HepG2 (cell line): Measurements from ENCODE around the gene SRGAP3. TPM values are rescaled to one million over a fixed set of nuclear protein-coding genes. Genes with fewer than 3 reads are reported as not detected.

Experiments
- ATAC-seq: fragments of 200-7000 bp; cut with Tn5 transposase; 3 replicates; pipeline ENCODE4 v1.9.1; 2020; ENCODE audit warnings: mild to moderate bottlenecking, moderate library complexity
- BruUV-seq: library from RNA; stranded (reverse); fragments of 400-500 nt; replicated peaks from 2 replicates; lab custom pipeline; 2021; lab: Mats Ljungman, UMichigan
- CTCF ChIA-PET: fragments of 300-600 bp; formaldehyde crosslinking; extraction: SDS; loops from one replicate; lab custom pipeline; 2021; ENCODE audit warnings: low total read pairs, inconsistent platforms, low intra/inter-chr PET ratio; lab: Yijun Ruan, JAX
- POLR2A ChIA-PET: fragments of 350-600 bp; sonication (Branson Sonifier 250); formaldehyde crosslinking; loops from one replicate; lab custom pipeline; 2020; ENCODE audit warnings: antibody characterized with exemption, inconsistent platforms; lab: Yijun Ruan, JAX
- DNase-seq: peaks from one replicate; pipeline ENCODE4 v3.0.0-alpha.2; 2015; ENCODE audit warnings: low spot score
- FAIRE-seq: peaks from 3 replicates; lab custom pipeline; 2011; peaks lifted over from hg19 to GRCh38; lab: Jason Lieb, UNC
- H2AFZ ChIP-seq: one replicate; pipeline ENCODE4 v1.6.1; 2011; ENCODE audit warnings: low read length, inconsistent platforms
- H3K27ac ChIP-seq: fragments of 300-600 bp; 3 replicates; pipeline ENCODE4 v1.8.0; 2011; ENCODE audit warnings: mixed run types, mild to moderate bottlenecking, mixed read lengths, low read length, inconsistent platforms; ENCODE audit not compliant: insufficient read depth; ENCODE audit errors: extremely low read length
- H3K27me3 ChIP-seq, 2 experiments: fragments of 200-600 bp in 1 of 2; 2 replicates in 1 of 2; 3 replicates in 1 of 2; pipeline versions ENCODE4 v1.6.0 to v1.8.0; 2011; ENCODE audit warnings: low read length in 2 of 2, mild to moderate bottlenecking in 2 of 2, moderate library complexity in 2 of 2, inconsistent platforms in 1 of 2; ENCODE audit not compliant: insufficient read depth in 2 of 2, control insufficient read depth in 1 of 2
- H3K36me3 ChIP-seq, 2 experiments: fragments of 200-600 bp in 1 of 2; replicated peaks in 1 of 2; 2 replicates in 1 of 2; 3 replicates in 1 of 2; pipeline versions ENCODE4 v1.5.1 to v1.8.0; 2011; ENCODE audit warnings: low read length in 2 of 2, inconsistent platforms in 1 of 2; ENCODE audit not compliant: insufficient read depth in 2 of 2, control insufficient read depth in 1 of 2
- H3K4me1 ChIP-seq: 2 replicates; pipeline ENCODE4 v1.5.1; 2012; ENCODE audit warnings: low read length, inconsistent platforms; ENCODE audit not compliant: insufficient read depth
- H3K4me2 ChIP-seq: 2 replicates; pipeline ENCODE4 v1.6.0; 2011; ENCODE audit warnings: low read depth, low read length, inconsistent platforms
- H3K4me3 ChIP-seq, 3 experiments: fragments of 200-600 bp in 1 of 3; sonication (generic), shearing (Covaris generic) in 1 of 3; replicated peaks in 1 of 3; 2 replicates each; pipeline ENCODE4 v1.5.1; 2011 to 2016; ENCODE audit warnings: low read length in 3 of 3, inconsistent platforms in 2 of 3, low read depth in 2 of 3, mild to moderate bottlenecking in 2 of 3, control low read depth in 1 of 3, mixed read lengths in 1 of 3; ENCODE audit not compliant: insufficient read depth in 1 of 3
- H3K79me2 ChIP-seq: one replicate; pipeline ENCODE4 v1.6.1; 2011; ENCODE audit warnings: low read length, inconsistent platforms; ENCODE audit not compliant: insufficient read depth
- H3K9ac ChIP-seq: 2 replicates; pipeline ENCODE4 v1.6.0; 2011; ENCODE audit warnings: mild to moderate bottlenecking, low read depth, low read length, inconsistent platforms; ENCODE audit not compliant: insufficient read depth
- H3K9me3 ChIP-seq: 2 replicates; pipeline ENCODE4 v1.5.1; 2012; ENCODE audit warnings: mild to moderate bottlenecking, low read length
- H4K20me1 ChIP-seq: 2 replicates; pipeline ENCODE4 v1.6.0; 2011; ENCODE audit warnings: inconsistent platforms, mild to moderate bottlenecking, low read length, moderate library complexity; ENCODE audit not compliant: insufficient read depth
- GATAD2A ChIP-seq: IDR thresholded peaks from 2 replicates; pipeline ENCODE4 v1.6.1; 2016
- NCOA1 ChIP-seq: sonication (generic); formaldehyde crosslinking; IDR thresholded peaks from 2 replicates; pipeline ENCODE4 v1.9.0; 2021; ENCODE audit warnings: missing genetic modification reagents
- SOX13 ChIP-seq, 3 experiments: fragments of 450-650 bp in 1 of 3; sonication (generic) in 1 of 3; formaldehyde crosslinking in 1 of 3; IDR thresholded peaks in 2 of 3; conservative IDR thresholded peaks in 1 of 3; 2 replicates each; pipeline versions ENCODE4 v1.5.0 to v1.6.1; 2016 to 2020; ENCODE audit warnings: antibody characterized with exemption in 1 of 3, mild to moderate bottlenecking in 1 of 3, missing compliant biosample characterization in 1 of 3, missing genetic modification reagents in 1 of 3, moderate library complexity in 1 of 3
- WGBS: methylation state at CpG from one replicate; pipeline ENCODE4 v1.1.6; 2017; ENCODE audit warnings: low lambda C conversion rate; 5-methylcytosine and 5-hydroxymethylcytosine counted together
- in situ Hi-C: cut with HindIII; loops from 2 replicates; pipeline ENCODE4 v1.10.0; 2017; ENCODE audit warnings: low pct_unique_long_range_greater_than_20kb; ENCODE audit not compliant: extremely low pct_ligation_motif_present
- intact Hi-C: fragments of 100-400 bp; cut with micrococcal nuclease; formaldehyde crosslinking; loops from one replicate; pipeline ENCODE4 v1.10.0; 2022; ENCODE audit not compliant: unreplicated experiment
- polyA plus RNA-seq, 8 experiments: library from polyadenylated mRNA; depleted of rRNA in 3 of 8; stranded (reverse) in 7 of 8; unstranded in 1 of 8; fragments of >200 nt; fragmentation: Illumina TruSeq in 4 of 8; extraction: Trizol in 4 of 8; gene quantifications; 2 replicates each; pipeline versions ENCODE4 v1.2.1 to v1.2.3, GENCODE V29; 2011 to 2016; ENCODE audit warnings: low read depth in 4 of 8, missing spikeins in 1 of 8, mixed read lengths in 1 of 8; ENCODE audit not compliant: insufficient read depth in 1 of 8
- total RNA-seq, 5 experiments: library from RNA; depleted of rRNA; stranded (reverse); fragments of >200 nt; fragmentation: Illumina TruSeq; extraction: Trizol; gene quantifications; 2 replicates each; pipeline ENCODE4 v1.2.3, GENCODE V29; 2016; ENCODE audit warnings: low read depth in 1 of 5
- TF ChIP-seq, protein P1 (sequence below): sonication (generic); formaldehyde crosslinking; conservative IDR thresholded peaks from 2 replicates; pipeline ENCODE4 v1.8.1; 2023; ENCODE audit warnings: missing genetic modification reagents
- TF ChIP-seq, protein P2 (sequence below): sonication (generic); formaldehyde crosslinking; IDR thresholded peaks from 2 replicates; pipeline ENCODE4 v1.8.0; 2022; ENCODE audit warnings: missing genetic modification reagents, mild to moderate bottlenecking, borderline replicate concordance
- TF ChIP-seq, protein P3 (sequence below), 2 experiments: fragments of 450-650 bp in 1 of 2; sonication (generic) in 1 of 2; formaldehyde crosslinking in 1 of 2; IDR thresholded peaks; 2 replicates each; pipeline versions ENCODE4 v1.6.1 to v1.8.0; 2016 to 2022; ENCODE audit warnings: antibody characterized with exemption in 1 of 2, mild to moderate bottlenecking in 1 of 2, missing genetic modification reagents in 1 of 2
- TF ChIP-seq, protein P4 (sequence below): sonication (generic); formaldehyde crosslinking; IDR thresholded peaks from 2 replicates; pipeline ENCODE4 v1.5.0; 2020; ENCODE audit warnings: mild to moderate bottlenecking, missing genetic modification reagents, borderline replicate concordance

Gene SRGAP3
- total and polyA plus RNA-seq, 2 of the 13 experiments (the other 11 are each of a cell fraction or from before 2014, with no cell fraction given): 1.2 to 1.4 TPM

DNA sequence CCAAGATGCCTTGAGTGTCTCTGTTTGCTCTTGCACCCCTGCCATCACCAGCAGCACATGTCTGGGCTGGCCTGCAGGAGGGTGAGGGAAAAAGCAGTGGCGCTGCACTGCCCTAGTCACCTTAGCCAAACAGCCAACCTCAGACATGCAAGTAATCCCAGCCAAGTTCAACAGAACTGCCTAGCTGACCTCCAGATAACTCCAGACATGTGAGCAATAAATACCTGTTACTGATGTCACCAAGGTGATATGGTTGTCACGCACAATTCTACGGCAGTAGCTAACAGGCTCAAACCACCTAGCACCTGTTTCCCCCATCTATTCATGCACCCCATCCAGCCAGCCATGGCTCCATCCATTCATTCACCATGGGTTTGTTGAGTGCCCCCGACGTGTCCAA is 99.9 kb downstream of the SRGAP3 start (continued):
- TF ChIP-seq, protein P1, sequence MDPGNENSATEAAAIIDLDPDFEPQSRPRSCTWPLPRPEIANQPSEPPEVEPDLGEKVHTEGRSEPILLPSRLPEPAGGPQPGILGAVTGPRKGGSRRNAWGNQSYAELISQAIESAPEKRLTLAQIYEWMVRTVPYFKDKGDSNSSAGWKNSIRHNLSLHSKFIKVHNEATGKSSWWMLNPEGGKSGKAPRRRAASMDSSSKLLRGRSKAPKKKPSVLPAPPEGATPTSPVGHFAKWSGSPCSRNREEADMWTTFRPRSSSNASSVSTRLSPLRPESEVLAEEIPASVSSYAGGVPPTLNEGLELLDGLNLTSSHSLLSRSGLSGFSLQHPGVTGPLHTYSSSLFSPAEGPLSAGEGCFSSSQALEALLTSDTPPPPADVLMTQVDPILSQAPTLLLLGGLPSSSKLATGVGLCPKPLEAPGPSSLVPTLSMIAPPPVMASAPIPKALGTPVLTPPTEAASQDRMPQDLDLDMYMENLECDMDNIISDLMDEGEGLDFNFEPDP (CRISPR knock-in tag): no peak
- TF ChIP-seq, protein P2, sequence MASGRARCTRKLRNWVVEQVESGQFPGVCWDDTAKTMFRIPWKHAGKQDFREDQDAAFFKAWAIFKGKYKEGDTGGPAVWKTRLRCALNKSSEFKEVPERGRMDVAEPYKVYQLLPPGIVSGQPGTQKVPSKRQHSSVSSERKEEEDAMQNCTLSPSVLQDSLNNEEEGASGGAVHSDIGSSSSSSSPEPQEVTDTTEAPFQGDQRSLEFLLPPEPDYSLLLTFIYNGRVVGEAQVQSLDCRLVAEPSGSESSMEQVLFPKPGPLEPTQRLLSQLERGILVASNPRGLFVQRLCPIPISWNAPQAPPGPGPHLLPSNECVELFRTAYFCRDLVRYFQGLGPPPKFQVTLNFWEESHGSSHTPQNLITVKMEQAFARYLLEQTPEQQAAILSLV (CRISPR knock-in tag): no peak
- no peak for TF ChIP-seq GATAD2A (CRISPR knock-in tag)

DNA sequence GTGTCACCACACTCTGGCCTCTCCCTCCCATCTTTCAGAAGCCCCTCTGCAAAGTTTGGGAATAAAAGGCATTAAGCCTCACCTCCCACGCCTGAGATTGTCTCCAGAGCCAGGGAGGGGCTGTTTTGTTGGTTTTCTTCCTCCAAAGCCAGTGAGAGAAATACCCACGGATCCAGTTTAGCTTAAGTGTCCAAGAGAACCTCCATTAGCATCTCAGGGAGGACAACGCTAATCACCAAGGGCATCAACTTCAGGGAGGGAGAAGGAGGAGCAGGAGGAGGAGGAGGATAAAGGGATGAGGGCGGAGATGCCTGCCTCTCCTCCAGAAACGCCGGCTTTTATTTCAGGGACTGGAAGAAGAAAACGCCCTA is 101.6 kb downstream of the SRGAP3 start:
- ChIA-PET POLR2A (no interaction called here), CTCF (no interaction called here)
- H3K4me2 ChIP-seq: no peak overlapping the region
- DNase-seq: no peak
- 30% methylated on average over 7 of the region's 7 CpGs for WGBS
- ATAC-seq: no peak
- no peaks in the 10 kb centered on the region for H3K36me3 ChIP-seq
- no peaks in the 10 kb centered on the region for H3K79me2 ChIP-seq
- intact Hi-C loops: no loop called here
- no peak overlapping the region for H3K27ac ChIP-seq
- H3K9ac ChIP-seq: no peak overlapping the region
- no peaks in the 10 kb centered on the region for H3K4me1 ChIP-seq
- in situ Hi-C loops: no loop called here
- FAIRE-seq: no peak
- H3K4me3 ChIP-seq: no peak overlapping the region
- TF ChIP-seq, protein P3, sequence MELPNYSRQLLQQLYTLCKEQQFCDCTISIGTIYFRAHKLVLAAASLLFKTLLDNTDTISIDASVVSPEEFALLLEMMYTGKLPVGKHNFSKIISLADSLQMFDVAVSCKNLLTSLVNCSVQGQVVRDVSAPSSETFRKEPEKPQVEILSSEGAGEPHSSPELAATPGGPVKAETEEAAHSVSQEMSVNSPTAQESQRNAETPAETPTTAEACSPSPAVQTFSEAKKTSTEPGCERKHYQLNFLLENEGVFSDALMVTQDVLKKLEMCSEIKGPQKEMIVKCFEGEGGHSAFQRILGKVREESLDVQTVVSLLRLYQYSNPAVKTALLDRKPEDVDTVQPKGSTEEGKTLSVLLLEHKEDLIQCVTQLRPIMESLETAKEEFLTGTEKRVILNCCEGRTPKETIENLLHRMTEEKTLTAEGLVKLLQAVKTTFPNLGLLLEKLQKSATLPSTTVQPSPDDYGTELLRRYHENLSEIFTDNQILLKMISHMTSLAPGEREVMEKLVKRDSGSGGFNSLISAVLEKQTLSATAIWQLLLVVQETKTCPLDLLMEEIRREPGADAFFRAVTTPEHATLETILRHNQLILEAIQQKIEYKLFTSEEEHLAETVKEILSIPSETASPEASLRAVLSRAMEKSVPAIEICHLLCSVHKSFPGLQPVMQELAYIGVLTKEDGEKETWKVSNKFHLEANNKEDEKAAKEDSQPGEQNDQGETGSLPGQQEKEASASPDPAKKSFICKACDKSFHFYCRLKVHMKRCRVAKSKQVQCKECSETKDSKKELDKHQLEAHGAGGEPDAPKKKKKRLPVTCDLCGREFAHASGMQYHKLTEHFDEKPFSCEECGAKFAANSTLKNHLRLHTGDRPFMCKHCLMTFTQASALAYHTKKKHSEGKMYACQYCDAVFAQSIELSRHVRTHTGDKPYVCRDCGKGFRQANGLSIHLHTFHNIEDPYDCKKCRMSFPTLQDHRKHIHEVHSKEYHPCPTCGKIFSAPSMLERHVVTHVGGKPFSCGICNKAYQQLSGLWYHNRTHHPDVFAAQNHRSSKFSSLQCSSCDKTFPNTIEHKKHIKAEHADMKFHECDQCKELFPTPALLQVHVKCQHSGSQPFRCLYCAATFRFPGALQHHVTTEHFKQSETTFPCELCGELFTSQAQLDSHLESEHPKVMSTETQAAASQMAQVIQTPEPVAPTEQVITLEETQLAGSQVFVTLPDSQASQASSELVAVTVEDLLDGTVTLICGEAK (IDR thresholded peaks at IDR 0.05): no peak
- TF ChIP-seq, protein P3 (CRISPR knock-in tag; IDR thresholded peaks at IDR 0.05): no peak
- no peak for TF ChIP-seq SOX13 (IDR thresholded peaks at IDR 0.05)
- TF ChIP-seq SOX13 (CRISPR knock-in tag; conservative IDR thresholded peaks at IDR 0.05 in 1 of 2, IDR thresholded peaks at IDR 0.05 in 1 of 2): no peak
- TF ChIP-seq, protein P4, sequence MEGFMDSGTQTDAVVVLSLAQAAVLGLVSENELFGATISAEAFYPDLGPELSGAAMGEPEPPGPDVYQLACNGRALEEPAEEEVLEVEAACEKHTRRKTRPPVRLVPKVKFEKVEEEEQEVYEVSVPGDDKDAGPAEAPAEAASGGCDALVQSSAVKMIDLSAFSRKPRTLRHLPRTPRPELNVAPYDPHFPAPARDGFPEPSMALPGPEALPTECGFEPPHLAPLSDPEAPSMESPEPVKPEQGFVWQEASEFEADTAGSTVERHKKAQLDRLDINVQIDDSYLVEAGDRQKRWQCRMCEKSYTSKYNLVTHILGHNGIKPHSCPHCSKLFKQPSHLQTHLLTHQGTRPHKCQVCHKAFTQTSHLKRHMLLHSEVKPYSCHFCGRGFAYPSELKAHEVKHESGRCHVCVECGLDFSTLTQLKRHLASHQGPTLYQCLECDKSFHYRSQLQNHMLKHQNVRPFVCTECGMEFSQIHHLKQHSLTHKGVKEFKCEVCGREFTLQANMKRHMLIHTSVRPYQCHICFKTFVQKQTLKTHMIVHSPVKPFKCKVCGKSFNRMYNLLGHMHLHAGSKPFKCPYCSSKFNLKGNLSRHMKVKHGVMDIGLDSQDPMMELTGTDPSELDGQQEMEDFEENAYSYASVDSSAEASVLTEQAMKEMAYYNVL (CRISPR knock-in tag): no peak
- TF ChIP-seq NCOA1 (CRISPR knock-in tag): no peak
- H3K9me3 ChIP-seq: no peaks in the 10 kb centered on the region
- H3K27me3 ChIP-seq: peaks cover 0 to 2% of the 10 kb centered on the region in 2 experiments; a peak in 1 of 5 replicates
- BruUV-seq: no TSS peak
- no peaks in the 10 kb centered on the region for H4K20me1 ChIP-seq
- H2AFZ ChIP-seq: no peak overlapping the region
